HG03571 (cell line): ENCODE results near the gene PLSCR3.

Experiments
- ATAC-seq: cut with Tn5 transposase; IDR thresholded peaks from one replicate; pipeline ENCODE4 v1.9.1; 2021; ENCODE audit not compliant: unreplicated experiment

PLSCR3 gene

DNA sequence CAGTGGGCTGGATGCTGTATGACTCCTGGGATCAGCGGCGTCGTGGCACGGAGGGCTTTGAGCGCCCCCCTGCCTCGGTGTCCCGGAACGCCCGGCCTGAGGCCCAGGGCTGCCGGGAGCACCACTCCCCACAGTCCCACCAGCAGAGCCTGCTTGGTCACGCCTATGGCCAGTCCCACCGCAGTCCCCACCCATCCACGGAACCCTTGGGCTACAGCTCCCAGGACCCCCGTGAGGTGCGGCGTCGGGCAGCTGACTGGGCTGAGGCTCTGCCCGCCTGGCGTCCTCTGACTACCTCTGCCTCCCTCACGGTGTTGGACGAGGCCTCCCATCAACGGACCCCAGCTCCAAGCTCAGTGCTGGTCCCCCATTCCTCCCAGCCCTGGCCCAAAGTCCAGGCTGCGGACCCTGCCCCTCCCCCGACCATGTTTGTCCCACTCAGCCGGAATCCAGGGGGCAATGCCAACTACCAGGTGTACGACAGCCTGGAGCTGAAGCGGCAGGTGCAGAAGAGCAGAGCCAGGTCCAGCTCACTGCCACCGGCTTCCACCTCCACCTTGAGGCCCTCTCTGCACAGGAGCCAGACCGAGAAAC, 32.7 kb upstream of the PLSCR3 start:
- no peak for ATAC-seq

DNA sequence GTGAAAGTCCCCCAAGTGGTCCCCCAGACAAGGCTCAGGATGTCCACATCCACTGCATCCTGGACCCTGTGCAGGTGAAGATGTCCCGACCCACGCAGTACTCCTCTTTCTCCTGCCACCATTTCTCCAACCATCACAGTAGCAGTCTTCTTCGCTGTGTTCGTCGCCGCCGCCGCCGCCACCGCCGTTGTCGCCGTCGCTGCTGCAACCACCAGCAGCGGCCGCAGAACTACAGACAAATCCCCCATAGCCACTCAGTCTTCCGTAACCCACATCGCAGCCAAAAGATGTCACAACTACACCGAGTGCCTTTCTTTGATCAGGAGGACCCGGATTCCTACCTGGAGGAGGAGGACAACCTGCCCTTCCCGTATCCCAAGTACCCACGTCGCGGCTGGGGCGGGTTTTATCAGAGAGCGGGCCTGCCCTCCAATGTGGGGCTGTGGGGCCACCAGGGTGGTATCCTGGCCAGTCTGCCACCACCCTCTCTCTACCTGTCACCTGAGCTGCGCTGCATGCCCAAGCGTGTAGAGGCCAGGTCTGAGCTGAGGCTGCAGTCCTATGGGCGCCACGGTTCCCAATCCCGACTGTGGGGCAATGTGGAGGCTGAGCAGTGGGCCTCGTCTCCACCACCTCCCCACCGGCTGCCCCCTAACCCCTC, 32.0 kb upstream of the PLSCR3 start:
- no peak for ATAC-seq

DNA sequence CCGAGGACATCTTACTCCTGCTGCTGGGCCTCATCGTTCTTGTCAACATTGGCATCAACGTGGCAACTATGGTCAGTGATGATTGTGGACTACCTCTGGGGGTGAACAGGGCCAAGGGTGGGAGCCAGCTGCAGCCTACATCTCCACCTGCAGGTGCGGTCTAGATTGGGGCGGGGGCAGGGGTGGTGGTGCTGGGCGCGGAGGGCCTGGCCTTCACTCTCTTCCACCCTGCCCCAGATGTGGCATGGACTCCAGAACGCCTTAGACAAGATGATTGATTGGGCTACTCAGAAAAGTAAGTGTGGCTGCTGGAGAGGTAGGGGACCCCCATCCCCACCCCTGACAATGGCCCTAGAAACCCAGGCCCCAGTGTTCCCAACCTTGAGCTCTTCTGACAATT, 31.4 kb upstream of the PLSCR3 start:
- no peak for ATAC-seq

DNA sequence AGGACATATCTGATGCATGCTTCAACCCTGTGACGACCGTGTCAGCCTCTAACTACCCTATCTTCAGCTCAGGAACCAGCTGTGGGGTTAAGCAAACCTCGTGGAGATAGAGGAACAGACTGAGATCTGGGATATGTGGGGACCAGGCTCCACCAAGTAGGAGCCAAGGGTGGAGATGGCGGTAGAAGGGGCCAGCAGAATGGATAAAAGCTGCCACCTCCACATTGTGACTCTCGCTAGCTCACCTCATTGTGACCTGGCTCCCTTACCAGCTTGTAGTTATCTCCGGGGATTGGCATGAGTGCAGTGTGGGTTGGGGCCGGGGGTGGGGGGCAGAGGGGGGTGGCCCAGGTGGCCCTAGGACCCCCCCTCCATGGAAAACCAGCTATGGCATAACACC, 31.0 kb upstream of the PLSCR3 start, which contains the start of gene SPEM2:
Gene SPEM2 (plus strand): TSS at position 301 of the 400 bp plus-strand sequence. CDS start 73 bp downstream, at position 374.
- no peak for ATAC-seq

DNA sequence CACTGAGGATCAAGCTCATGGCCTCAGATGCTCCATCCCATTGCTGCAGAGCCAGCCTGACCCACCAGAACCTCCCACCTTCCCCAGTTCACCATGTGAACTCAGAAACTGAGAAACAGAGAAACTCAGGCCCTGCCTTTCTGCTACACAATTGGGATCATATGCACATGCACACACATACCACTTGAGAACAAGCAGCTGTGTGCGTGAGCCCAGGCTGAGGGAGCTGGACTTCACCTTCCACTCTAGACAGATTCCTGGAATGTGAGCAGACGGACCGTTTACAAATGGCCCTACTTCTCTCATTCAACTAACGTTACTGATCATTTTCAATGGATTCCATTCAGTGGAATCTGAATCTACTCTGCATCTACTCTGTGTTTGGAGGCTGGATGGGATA, 29.4 kb upstream of the PLSCR3 start:
- ATAC-seq = no peak

DNA sequence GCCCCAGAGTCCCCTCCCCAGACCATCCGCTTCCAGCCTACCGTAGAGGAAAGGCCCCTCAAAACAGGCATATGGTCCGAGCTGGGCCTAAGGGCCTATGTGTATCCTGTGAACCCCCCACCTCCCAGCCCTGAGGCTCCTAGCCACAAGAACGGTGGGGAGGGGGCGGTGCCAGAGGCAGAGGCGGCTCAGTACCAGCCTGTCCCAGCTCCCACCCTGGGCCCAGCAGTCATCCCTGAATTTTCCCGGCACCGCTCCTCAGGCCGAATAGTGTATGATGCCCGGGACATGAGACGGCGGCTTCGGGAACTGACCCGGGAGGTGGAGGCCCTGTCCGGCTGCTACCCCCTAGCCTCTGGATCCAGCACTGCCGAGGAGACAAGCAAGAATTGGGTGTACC, 26.9 kb upstream of the PLSCR3 start:
- ATAC-seq = no peak

DNA sequence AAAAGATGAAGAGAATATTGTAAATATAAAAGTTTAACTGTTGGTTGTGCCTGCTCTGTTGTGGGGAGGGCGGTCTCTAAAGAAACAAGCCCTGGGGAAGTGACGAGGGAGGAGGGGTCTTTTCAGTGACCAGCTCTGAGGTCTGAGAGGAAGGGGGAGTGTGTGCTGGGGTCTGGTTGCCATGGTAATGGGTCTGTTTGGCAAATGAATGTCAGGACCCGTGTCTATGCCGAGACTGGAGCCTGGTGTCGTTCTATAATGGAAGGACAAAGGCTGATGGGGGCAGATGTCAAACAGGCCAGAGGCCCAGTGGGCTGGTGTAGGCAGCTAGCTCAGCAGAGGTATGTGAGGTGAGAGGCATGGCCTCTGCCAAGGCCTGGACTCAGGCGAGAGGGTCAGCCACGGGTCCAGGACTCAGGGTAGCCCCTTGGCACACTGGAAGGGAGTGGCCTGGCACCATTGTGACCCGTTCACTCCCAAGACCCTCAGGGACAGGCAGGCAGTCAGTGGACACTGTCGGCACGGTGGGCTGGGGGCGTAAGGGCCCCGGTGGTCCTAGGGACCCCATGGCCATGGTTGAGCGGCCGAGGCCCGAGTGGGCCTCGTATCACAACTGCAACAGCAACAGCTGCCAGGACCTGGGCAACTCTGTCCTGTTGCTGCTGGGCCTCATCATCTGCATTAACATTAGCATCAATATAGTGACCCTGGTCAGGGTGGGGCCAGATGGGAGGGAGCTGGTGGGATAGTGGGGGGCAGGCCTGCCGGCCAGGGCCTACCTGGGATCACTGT, 25.7 kb upstream of the PLSCR3 start, which contains the start of gene SPEM1:
Gene SPEM1 (plus strand): TSS at position 506 of the 792 bp plus-strand sequence. CDS start 61 bp downstream, at position 567.
- ATAC-seq = no peak

DNA sequence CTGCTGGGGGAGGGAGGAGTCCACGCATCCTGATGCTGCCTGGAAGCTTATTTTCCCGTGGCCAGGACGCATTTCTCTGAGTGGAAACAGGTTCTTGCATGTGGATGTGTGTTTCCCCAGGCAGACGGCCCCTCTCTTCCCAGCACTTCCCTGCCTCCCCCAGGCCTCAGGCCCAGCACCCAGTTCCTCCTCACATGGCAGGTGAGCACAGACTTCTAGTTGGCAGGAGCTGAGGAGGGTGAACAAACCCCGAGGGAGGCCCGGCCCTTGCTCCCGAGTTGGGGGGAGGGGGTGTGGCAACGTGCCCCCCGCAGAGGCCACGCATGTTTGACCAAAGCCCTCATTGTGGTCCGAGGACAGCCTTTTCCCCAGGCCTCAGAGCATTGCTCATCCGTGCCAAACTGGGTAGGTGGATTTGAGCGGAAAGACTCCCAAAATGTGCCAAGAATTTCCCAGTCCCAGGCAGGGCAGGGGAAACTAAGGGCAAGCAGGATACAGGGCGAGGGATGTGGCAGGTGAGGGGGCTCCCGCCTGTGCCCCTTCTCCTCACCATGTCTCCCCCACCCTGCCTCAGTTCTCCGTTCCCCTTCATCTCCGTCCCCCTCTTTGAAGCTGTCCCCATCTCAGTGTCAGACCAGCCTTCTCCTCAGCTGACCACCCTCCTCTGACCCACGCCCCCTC, 24.3 kb upstream of the PLSCR3 start:
- ATAC-seq = no peak

DNA sequence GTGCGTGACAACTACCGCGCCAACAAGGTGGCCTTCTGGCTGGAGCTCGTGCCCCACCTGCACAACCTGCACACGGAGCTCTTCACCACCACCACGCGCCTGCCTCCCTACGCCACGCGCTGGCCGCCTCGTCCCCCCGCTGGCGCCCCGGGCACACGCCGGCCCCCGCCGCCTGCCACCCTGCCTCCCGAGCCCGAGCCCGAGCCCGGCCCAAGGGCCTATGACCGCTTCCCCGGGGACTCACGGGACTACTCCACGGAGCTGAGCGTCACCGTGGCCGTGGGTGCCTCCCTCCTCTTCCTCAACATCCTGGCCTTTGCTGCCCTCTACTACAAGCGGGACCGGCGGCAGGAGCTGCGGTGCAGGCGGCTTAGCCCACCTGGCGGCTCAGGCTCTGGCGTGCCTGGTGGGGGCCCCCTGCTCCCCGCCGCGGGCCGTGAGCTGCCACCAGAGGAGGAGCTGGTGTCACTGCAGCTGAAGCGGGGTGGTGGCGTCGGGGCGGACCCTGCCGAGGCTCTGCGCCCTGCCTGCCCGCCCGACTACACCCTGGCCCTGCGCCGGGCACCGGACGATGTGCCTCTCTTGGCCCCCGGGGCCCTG, 22.8 kb upstream of the PLSCR3 start:
- no peak for ATAC-seq

DNA sequence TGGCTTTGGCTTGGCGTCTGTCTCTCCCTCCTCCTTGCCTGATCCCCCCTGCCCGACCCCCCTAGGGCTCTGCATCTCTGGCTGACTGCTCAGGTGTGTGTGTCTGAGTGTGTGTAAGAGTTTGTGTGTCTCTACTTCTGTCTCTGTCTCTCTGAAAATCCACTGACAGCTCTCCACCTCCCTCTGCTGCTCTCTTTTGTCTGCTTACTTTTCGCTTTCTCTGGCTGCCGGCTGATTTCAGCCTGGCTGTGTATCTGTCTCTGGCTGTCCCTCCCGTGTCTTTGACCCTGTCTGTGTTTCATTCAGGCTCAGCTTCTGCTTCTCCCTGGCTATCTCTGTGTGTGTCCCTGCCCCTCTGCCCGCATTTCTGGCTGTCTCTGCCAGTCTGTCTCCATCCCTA, 22.0 kb upstream of the PLSCR3 start:
- no peak for ATAC-seq

DNA sequence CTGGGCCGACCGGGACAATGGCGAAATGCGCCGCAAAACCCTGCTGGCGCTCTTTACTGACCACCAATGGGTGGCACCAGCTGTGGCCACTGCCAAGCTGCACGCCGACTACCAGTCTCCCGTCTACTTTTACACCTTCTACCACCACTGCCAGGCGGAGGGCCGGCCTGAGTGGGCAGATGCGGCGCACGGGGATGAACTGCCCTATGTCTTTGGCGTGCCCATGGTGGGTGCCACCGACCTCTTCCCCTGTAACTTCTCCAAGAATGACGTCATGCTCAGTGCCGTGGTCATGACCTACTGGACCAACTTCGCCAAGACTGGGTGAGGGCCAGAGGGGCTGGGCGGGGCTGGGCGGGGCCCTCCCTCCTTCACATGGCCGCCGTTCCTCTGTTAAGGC, 21.5 kb upstream of the PLSCR3 start:
- ATAC-seq = no peak

DNA sequence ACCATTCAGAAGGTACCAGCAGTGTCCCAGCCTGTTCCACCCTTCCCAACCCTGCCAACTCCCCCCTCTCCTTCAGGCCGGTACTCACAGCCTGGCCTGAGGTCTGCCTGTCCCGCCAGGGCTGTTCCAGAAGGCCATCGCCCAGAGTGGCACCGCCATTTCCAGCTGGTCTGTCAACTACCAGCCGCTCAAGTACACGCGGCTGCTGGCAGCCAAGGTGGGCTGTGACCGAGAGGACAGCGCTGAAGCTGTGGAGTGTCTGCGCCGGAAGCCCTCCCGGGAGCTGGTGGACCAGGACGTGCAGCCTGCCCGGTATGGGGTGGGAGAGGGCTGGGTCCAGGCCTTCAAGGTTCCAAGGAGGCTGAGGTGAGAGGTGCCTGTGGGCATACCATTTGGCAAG, 20.5 kb upstream of the PLSCR3 start:
- ATAC-seq = no peak

DNA sequence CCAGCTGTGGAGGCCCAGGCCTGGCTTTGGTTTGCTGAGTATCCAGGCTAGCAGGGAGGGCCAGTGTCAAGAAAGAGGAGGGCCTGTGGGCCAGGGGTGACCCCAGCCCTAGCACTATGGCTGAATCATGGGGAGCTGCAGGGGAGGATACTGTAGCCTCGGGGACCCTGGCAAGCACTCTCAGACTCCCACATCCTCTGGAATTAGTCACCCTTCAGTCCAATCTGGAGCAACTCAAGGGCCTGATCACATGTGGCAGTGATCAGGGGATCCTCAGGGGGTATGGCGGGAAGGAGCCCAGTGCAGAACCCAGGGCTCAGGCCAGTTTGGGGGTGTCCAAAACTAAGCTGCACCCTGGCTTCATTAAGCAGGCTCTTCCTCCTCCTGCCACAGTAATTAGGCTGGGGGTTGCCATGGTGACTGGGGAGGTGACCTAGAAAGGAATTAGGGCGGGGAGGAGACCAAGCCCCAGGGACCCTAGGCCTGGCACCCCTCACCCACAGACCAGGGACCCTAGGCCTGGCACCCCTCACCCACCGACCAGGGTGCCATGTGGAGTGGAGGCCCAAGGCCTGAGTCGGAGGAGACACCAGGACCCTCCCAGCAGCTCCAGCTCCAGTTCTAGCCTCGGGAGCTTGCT, 19.1 kb upstream of the PLSCR3 start:
- ATAC-seq = no peak

DNA sequence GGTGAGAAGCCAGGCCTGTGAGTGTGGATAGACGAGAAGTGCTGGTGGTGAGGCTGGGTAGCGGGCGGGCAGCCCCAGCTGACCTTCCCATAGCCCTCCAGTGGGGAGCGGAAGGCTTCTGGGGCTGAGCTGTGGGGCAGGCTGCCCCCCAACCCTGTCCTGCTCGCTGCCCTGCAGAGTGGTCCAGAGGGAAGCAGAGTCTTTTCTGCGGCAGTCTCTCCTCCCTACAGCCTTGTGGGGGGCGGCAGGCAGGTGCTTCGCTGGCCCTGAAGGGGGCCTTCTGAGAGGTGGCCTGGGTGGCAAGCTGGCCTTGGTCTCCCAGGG, 17.1 kb upstream of the PLSCR3 start:
- no peak for ATAC-seq

DNA sequence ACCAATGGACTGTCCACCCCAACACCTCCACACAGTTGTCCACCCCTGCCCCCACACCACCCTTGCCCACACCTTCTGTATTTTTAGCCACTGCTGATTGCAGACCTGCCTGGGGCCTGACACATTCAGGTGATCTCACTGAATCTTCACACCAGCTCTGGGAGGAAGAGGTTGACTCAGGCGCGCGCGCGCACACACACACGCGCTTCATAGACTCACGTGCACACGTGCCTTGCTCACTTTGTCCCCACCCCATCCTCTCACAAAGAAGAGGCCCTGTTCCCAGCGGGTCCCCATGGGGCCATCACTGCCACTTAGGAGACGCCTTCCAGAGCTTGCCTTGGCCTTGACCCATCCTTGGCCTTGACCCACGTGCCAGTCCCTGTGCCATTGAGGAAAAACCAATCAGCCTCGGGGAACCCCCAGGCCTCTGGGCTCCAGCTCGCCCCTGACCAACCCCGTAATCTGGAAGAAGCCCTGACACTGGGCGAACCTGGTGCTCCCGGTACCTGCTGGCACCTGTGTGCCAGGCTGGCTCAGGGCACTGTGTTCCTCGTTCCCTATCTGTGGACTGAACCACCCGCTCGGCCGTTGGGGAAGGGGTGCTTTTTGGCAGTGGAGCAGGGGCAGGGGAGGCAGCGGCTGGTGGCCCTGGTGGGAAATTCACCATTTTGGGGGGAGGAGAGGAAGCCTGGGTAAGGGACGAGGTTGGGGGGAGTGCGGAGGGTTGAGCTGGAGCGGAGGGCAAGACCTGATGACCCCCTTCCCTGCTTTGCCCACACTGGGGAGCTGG, 16.5 kb upstream of the PLSCR3 start:
- no peak for ATAC-seq

DNA sequence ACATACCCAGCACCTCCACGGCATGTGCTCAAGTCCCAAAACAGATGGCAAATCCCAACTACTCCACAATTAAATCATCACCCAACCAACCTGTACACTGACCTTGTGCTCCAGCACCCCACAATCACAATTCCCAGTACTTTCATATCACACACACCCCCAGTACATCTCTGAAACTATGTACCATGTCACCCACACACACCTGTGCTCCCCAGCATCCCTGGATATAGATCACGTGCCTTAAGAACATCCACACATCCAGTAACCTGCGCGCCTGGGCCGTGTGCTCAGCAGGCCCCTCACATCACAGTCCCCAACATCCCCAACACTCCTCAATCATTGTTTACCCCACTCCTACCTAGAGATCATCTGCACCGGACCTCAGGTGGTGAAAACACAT, 15.4 kb upstream of the PLSCR3 start:
- no peak for ATAC-seq

DNA sequence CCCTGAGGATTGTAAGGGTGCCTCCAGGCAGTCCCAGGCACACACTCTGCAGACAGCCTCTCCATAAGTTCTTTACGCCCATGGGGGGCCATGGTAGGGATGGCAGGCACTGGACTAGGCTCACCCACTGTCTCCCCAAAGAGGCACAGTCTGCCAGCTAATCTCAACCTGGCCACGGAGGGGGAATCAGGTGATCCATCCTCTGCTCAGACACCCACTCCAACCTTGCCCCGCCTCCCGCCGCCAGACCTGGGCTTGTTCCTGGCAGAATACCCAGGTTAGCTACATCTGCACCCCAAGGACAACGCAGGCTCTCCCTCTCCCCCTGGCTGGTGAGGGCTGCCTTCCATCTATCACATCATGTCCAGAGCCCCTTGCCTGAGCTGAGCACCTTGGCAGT, 14.5 kb upstream of the PLSCR3 start:
- no peak for ATAC-seq

DNA sequence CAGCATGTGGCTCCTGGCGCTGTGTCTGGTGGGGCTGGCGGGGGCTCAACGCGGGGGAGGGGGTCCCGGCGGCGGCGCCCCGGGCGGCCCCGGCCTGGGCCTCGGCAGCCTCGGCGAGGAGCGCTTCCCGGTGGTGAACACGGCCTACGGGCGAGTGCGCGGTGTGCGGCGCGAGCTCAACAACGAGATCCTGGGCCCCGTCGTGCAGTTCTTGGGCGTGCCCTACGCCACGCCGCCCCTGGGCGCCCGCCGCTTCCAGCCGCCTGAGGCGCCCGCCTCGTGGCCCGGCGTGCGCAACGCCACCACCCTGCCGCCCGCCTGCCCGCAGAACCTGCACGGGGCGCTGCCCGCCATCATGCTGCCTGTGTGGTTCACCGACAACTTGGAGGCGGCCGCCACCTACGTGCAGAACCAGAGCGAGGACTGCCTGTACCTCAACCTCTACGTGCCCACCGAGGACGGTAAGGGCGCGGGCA, 14.0 kb upstream of the PLSCR3 start:
- no peak for ATAC-seq

DNA sequence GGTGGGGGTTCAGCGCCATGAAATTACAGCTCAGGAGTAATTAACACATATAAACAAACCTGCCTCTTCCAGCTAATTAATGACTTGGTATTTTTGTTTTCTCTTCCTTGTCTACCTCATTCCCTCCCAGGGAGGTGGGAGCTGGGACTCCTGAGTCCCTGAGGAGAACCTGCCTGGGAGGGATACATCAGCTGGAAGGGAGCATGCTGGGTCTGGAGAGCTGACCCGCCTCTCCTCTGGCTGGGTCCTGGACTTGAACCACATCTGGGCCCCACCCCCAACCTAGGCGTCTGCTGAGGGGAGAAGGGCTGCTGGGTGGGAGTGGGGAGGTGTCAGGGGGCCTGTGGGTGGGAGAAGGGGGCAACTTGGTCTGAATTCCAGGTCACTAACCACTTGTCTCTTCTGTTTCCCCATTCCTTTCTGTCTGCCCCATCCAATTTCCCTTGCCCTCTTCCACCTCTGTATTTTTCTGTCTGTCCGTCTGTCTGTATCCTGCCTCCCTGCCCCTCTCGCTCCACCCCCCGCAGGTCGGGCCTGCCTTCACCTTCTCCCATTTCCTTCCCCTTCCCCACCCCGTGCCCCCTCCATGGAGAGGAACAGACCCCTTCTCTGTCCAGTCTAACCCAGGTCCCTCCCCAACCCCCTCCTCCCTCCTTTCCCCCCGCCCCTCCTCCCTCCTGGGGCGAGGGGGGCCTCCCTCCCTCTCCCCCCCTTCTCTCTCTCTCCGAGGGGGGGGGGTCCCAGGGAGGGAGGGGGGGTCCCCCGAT, 13.3 kb upstream of the PLSCR3 start, which contains the start of gene NLGN2:
Gene NLGN2 (plus strand): TSS at position 361 of the 767 bp plus-strand sequence. CDS start 411 bp downstream, outside the sequence.
- no peak for ATAC-seq
